Activated T-helper 2 cell treated with anti-CD3 and anti-CD28 coated beads, Interferon-gamma antibody, Interleukin-2, Interleukin-4, amounts not matched to agents 10 μg/mL and 5 μg/mL and 100 μg/mL, durations not matched to agents 14 hours and 24 hours and 36 hours (primary cell): ENCODE measurements around the gene PALMD. TPM values are rescaled to one million over a fixed set of nuclear protein-coding genes. Genes with fewer than 3 reads are reported as not detected.

Source experiments
- DNase-seq: peaks from one replicate; pipeline ENCODE4 v3.0.0; 2021; ENCODE audit warnings: low spot score
- H3K27ac Mint-ChIP-seq: one replicate; pipeline ENCODE4 v1.8.0; 2021; ENCODE audit warnings: mixed read lengths
- H3K27me3 Mint-ChIP-seq: one replicate; pipeline ENCODE4 v1.8.0; 2021; ENCODE audit warnings: low read depth, mixed read lengths
- H3K36me3 Mint-ChIP-seq: one replicate; pipeline ENCODE4 v1.8.0; 2021; ENCODE audit warnings: low read depth, mixed read lengths
- H3K4me1 Mint-ChIP-seq: one replicate; pipeline ENCODE4 v1.8.0; 2021; ENCODE audit warnings: low read depth, mixed read lengths
- H3K4me3 Mint-ChIP-seq: one replicate; pipeline ENCODE4 v1.8.0; 2021; ENCODE audit warnings: low read depth, mild to moderate bottlenecking, moderate library complexity, mixed read lengths
- H3K9me3 Mint-ChIP-seq: one replicate; pipeline ENCODE4 v1.8.0; 2021; ENCODE audit warnings: mixed read lengths
- intact Hi-C: fragments of 100-400 bp; cut with micrococcal nuclease; formaldehyde crosslinking; loops from one replicate; pipeline ENCODE4 v1.15.1; 2023
- total RNA-seq: library from RNA; stranded (reverse); gene quantifications from 2 replicates; pipeline ENCODE4 v1.2.3, GENCODE V29; 2022

Gene PALMD
- total RNA-seq, 1 donor from 2014 or later = not detected

GRCh38 chr1:99640672-99641071, 5.2 kb upstream of the PALMD start:
- Mint-ChIP-seq H3K36me3 (no peaks in the 10 kb centered on the region), H3K4me3 (no peak overlapping the region), H3K4me1 (no peaks in the 10 kb centered on the region), H3K9me3 (no peaks in the 10 kb centered on the region), H3K27me3 (peaks cover 2% of the 10 kb centered on the region), H3K27ac (no peak overlapping the region)
- intact Hi-C loops = no loop called here
- no peak for DNase-seq

GRCh38 chr1:99641558-99641957, 4.4 kb upstream of the PALMD start:
- Mint-ChIP-seq H3K9me3 (no peaks in the 10 kb centered on the region), H3K36me3 (no peaks in the 10 kb centered on the region), H3K4me3 (no peak overlapping the region), H3K4me1 (peaks cover 3% of the 10 kb centered on the region), H3K27me3 (peaks cover 8% of the 10 kb centered on the region), H3K27ac (no peak overlapping the region)
- intact Hi-C loops = no loop called here
- no peak for DNase-seq

DNA sequence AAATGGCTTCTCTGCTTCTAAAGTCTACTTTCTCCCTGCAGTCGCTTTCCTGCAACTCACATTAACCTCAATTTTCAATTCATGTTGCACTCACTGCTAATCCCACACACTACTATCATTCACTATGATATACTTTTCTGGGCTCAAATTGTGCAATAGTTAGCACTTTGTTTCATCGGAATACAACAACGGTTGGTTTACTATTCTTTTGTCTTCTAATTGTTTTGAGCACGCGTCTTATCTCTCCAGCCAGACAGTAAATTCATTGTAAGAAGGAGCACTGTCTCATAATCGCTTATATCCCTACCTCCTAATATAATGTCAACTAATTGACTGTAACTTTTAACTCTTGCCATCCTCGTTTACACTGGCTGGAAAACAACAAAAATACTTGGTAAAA, 3.9 kb upstream of the PALMD start:
- Mint-ChIP-seq H3K4me3 (no peak overlapping the region), H3K27ac (no peak overlapping the region), H3K9me3 (no peaks in the 10 kb centered on the region), H3K36me3 (no peaks in the 10 kb centered on the region), H3K4me1 (peaks cover 3% of the 10 kb centered on the region), H3K27me3 (peaks cover 9% of the 10 kb centered on the region)
- DNase-seq = no peak
- intact Hi-C loops = no loop called here

DNA sequence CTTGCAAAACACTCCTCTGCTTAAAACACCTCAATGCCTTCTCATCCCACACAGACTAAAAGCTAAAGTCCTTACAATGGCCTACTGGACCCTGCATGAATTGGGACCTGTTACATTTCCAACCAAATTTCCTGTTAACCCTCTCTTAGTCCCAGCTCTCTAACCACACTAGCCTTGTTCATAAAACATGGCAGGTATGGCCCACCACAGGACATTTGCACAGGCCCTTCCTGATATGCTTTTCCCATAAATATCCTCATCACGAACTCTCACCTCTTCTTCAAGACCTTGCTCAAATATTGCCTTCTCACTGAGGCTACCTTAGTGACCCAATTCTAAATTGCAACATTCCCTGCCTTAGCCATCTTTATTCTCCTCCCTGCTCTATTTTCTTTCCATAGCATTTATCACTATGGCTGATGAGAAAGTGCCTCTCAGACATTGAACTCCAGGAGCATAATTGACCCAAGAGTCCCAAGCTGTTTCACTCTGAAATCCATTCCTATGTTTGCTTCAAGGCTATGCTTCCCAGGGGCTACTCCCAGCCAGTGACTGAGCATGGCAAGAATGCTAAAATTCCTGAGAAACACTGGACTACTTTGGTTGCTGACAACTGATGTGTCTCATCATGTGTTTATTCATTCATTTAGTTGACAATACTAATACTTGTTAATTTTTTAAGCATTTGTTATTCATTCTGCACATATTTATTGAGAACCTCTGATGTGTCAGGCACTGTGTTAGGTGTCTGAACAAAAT, 2.7 kb upstream of the PALMD start:
- Mint-ChIP-seq H3K4me1 (peaks cover 3% of the 10 kb centered on the region), H3K4me3 (no peak overlapping the region), H3K9me3 (no peaks in the 10 kb centered on the region), H3K36me3 (no peaks in the 10 kb centered on the region), H3K27me3 (peaks cover 14% of the 10 kb centered on the region), H3K27ac (no peak overlapping the region)
- DNase-seq = no peak
- intact Hi-C loops = no loop called here

- Mint-ChIP-seq H3K9me3 (no peaks in the 10 kb centered on the region), H3K4me3 (no peak overlapping the region), H3K36me3 (no peaks in the 10 kb centered on the region), H3K4me1 (peaks cover 3% of the 10 kb centered on the region), H3K27me3 (peaks cover 19% of the 10 kb centered on the region), H3K27ac (no peak overlapping the region)
- intact Hi-C loops = no loop called here
- no peak for DNase-seq
Measured at GRCh38 chr1:99644279-99645004, 1.5 kb upstream of the PALMD start.

GRCh38 chr1:99645203-99645602, 710 bp upstream of the PALMD start:
- no peak for DNase-seq
- no peak overlapping the region for H3K27ac Mint-ChIP-seq
- intact Hi-C loops = no loop called here
- H3K36me3 Mint-ChIP-seq = no peaks in the 10 kb centered on the region
- no peak overlapping the region for H3K4me3 Mint-ChIP-seq
- peaks cover 3% of the 10 kb centered on the region for H3K4me1 Mint-ChIP-seq
- no peaks in the 10 kb centered on the region for H3K9me3 Mint-ChIP-seq
- H3K27me3 Mint-ChIP-seq = peaks cover 20% of the 10 kb centered on the region

- H3K36me3 Mint-ChIP-seq = no peaks in the 10 kb centered on the region
- H3K27me3 Mint-ChIP-seq = peaks cover 27% of the 10 kb centered on the region
- DNase-seq = no peak
- H3K4me1 Mint-ChIP-seq = peaks cover 3% of the 10 kb centered on the region
- intact Hi-C loops = no loop called here
- no peak overlapping the region for H3K4me3 Mint-ChIP-seq
- H3K27ac Mint-ChIP-seq = no peak overlapping the region
- no peaks in the 10 kb centered on the region for H3K9me3 Mint-ChIP-seq
Measured at GRCh38 chr1:99646868-99647267, 955 bp downstream of the PALMD start.

GRCh38 chr1:99647490-99647889, 1.6 kb downstream of the PALMD start:
- DNase-seq = no peak
- peaks cover 27% of the 10 kb centered on the region for H3K27me3 Mint-ChIP-seq
- H3K36me3 Mint-ChIP-seq = no peaks in the 10 kb centered on the region
- H3K27ac Mint-ChIP-seq = no peak overlapping the region
- H3K4me3 Mint-ChIP-seq = no peak overlapping the region
- intact Hi-C loops = no loop called here
- no peaks in the 10 kb centered on the region for H3K9me3 Mint-ChIP-seq
- H3K4me1 Mint-ChIP-seq = peaks cover 3% of the 10 kb centered on the region

DNA sequence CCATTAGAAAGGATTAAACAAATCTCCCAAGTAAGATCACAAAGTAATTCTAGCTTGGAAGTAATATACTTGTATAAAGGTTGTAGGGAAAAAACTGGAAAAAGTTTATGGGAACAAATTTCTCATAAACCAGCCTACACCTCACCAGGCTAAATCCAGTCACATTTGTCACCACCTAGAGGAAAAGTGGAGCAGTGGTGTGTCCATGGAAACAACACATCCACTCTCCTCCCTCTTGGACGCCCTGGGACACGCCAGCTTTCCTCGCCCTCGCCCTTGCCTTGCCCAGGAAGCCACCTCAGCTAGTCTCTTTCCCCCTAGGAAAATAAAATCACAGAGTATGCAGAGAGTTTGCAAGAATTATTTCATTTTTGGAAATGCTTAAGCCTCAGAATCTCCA, 2.2 kb downstream of the PALMD start:
- intact Hi-C loops = no loop called here
- no peak for DNase-seq
- Mint-ChIP-seq H3K36me3 (no peaks in the 10 kb centered on the region), H3K9me3 (no peaks in the 10 kb centered on the region), H3K27ac (no peak overlapping the region), H3K4me1 (peaks cover 3% of the 10 kb centered on the region), H3K27me3 (peaks cover 27% of the 10 kb centered on the region), H3K4me3 (no peak overlapping the region)

DNA sequence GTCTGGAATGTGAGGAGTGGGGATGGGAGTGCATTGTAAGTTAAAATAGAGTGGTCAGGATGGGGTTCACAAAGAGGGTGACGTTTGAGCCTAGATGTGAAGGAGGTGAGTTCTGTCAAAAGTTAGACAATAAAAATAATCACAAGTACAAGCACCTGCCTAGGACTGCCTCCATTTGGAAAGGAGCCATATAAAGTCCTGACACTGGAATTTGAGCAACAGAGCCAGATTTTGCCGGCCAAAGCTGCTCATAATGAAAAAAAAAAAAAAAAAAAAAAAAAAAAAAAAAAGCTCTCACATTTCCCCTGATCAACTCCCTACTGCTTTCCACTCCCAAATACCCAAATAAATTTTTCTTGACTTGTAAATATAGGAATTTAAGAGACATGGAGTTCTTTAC, 4.1 kb downstream of the PALMD start:
- intact Hi-C loops = no loop called here
- peaks cover 27% of the 10 kb centered on the region for H3K27me3 Mint-ChIP-seq
- H3K9me3 Mint-ChIP-seq = no peaks in the 10 kb centered on the region
- no peak for DNase-seq
- no peaks in the 10 kb centered on the region for H3K36me3 Mint-ChIP-seq
- H3K27ac Mint-ChIP-seq = no peak overlapping the region
- H3K4me1 Mint-ChIP-seq = peaks cover 3% of the 10 kb centered on the region
- H3K4me3 Mint-ChIP-seq = no peak overlapping the region

DNA sequence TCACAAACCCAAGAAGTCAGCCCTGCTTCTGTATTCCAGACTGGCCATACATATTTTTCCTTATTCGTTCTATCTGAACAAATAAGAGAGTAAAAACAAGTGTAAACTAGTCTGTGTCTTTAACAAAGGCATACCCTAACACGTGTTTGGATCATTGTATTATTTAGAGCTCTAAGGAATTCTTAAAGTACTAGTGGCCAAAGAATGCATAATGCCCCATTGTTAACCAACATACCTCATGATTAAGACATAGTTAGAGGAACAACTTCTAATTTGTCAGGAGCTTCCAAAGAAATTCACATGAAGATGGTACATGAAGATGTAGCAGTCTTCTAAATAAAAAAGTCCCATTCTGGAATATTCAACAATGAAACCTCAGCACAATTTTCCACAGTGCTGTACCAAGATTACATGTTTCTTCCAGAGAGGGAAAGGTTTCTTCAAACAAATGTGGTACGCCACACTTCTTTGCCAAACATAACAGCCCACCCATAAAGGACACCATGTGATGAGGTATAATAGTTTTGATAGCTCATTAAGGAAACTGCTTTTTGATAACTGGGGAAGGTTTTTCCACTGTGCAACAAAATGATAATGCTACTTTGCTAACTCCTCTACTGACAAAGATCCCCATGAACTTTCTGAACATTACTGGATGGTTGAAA, 5.0 kb downstream of the PALMD start:
- H3K4me1 Mint-ChIP-seq = peaks cover 3% of the 10 kb centered on the region
- no peak overlapping the region for H3K27ac Mint-ChIP-seq
- intact Hi-C loops = no loop called here
- peaks cover 24% of the 10 kb centered on the region for H3K27me3 Mint-ChIP-seq
- no peaks in the 10 kb centered on the region for H3K9me3 Mint-ChIP-seq
- H3K36me3 Mint-ChIP-seq = no peaks in the 10 kb centered on the region
- no peak for DNase-seq
- H3K4me3 Mint-ChIP-seq = no peak overlapping the region

- H3K36me3 Mint-ChIP-seq = no peaks in the 10 kb centered on the region
- no peak overlapping the region for H3K27ac Mint-ChIP-seq
- H3K4me3 Mint-ChIP-seq = no peak overlapping the region
- DNase-seq = no peak
- H3K9me3 Mint-ChIP-seq = no peaks in the 10 kb centered on the region
- intact Hi-C loops = no loop called here
- no peaks in the 10 kb centered on the region for H3K4me1 Mint-ChIP-seq
- peaks cover 14% of the 10 kb centered on the region for H3K27me3 Mint-ChIP-seq
Measured at GRCh38 chr1:99652881-99653281, 7.0 kb downstream of the PALMD start.

- no peak for DNase-seq
- no peaks in the 10 kb centered on the region for H3K9me3 Mint-ChIP-seq
- peaks cover 8% of the 10 kb centered on the region for H3K27me3 Mint-ChIP-seq
- H3K4me3 Mint-ChIP-seq = no peak overlapping the region
- intact Hi-C loops = no loop called here
- no peaks in the 10 kb centered on the region for H3K4me1 Mint-ChIP-seq
- H3K36me3 Mint-ChIP-seq = no peaks in the 10 kb centered on the region
- H3K27ac Mint-ChIP-seq = no peak overlapping the region
Measured at GRCh38 chr1:99655376-99655775, 9.5 kb downstream of the PALMD start.
